Medulla oblongata (tissue), 1 donor: ENCODE measurements around the gene CDR2.
"Not testable (repeated sequence)": the region's sequence is repeated elsewhere in the genome, so short reads cannot be mapped to it uniquely, and the experiment has no call there.

ENCODE experiments used
- DNase-seq: peaks from one replicate; pipeline ENCODE4 v3.0.0-alpha.2; 2015; ENCODE audit errors: extremely low spot score

The CDR2 gene

DNA sequence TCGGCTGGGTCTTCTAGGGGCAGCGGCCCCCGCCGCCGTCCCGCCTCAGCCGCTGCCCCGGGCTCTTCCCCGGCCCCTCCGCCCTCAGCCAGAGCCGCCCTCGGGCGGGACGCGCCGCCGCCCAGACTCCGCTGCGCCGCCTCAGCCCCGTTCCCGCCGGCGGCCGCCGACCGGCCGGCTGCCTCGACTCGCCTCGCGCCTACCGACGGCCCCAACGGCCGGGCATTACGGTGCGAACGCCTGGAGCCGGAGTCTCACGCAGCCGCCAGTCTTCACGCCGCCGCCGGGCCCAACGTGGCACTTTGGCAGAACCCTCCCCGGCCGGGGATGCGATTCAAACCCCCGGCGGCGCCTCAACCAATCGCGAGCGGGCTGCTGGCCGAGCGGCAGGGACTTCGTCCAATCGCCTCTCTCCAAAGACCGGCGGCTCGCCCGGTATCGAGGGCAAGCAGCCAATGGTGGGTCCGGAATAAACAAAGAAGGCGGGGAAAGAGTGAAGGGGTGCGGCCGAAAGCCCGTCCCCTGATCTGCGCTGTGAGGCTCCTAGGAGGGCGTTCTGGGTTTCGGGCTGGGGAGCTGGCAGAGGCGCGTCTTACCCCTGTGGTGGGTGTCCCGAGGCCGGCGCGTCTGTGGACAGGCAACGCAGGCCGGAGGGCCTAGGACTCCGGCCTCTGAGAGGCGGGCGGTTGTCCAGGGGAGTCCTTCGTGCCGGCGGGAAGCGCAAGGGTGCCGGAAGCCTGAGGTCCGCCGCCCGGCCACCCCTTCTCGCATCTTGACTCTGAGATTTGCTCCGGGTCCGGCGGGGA is at the start of gene CDR2:
Gene CDR2, minus strand, starts transcription at position 309 of the 806 bp plus-strand sequence. CDS start 310 bp downstream, outside the sequence.
- DNase-seq = peak; percentile 98

GRCh38 chr16:22423716-22424115 is 49.3 kb upstream of the CDR2 start:
- no peak for DNase-seq

DNA sequence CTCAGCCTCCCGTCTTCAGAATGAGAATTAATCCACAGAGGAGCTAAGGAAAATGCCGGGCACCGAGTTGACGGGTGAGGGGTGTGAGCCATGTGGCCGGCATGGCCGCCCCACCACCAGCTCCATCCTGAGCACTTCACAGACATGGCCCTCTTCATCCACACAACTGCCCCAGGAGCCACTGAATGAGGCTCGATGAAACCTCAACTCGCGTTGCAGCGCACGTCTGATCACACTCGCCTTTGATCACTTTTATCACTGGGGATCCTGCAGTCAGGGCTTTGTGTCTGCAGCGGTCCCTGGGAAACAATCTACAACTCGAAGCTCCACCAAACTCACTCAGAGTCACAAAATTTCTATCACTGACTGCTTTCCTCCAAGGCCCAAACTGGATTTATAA is 46.7 kb upstream of the CDR2 start:
- no peak for DNase-seq

- DNase-seq = no peak
Measured at GRCh38 chr16:22420606-22421135, 46.3 kb upstream of the CDR2 start.

GRCh38 chr16:22419908-22420307 is 45.5 kb upstream of the CDR2 start:
- no peak for DNase-seq

- no peak for DNase-seq
Measured at GRCh38 chr16:22418826-22419225, 44.4 kb upstream of the CDR2 start.

- DNase-seq = not testable (repeated sequence)
Measured at GRCh38 chr16:22417798-22418197, 43.4 kb upstream of the CDR2 start.

DNA sequence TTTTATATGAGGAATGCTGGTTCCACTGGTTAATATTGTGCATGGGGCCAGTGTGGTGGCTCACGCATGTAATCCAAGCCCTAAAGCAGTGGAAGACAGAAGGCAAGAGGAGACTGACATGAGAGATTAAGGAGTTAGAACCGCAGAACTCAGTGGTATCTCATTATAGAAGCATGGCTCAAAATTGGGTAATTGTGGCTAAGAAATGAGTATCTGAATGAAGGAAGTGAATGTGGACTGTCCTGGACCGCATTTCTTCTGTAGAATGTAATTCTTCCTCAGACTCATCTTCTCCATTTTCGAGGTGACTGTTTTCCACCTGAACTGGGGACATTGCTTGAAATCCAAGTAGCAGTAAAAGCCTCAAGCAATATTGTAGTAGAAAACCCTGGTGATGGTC is 42.6 kb upstream of the CDR2 start:
- DNase-seq = no peak

DNA sequence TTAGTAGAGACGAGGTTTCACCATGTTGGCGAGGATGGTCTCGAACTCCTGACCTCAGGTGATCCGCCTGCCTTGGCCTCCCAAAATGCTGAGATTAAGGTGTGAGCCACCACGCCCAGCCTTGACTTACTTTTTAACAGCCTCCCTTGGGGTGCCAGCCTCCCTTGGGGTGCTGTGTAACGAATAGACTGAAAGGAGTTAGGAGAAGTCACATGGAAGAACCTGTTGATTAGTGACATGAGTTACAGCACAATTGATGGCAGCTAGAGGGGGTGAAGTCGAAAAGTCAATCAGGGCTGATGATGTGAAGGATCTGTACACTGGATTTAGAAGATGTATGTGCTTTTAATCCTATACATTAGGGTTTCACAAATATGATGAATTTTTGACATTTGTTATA is 39.4 kb upstream of the CDR2 start:
- no peak for DNase-seq

DNA sequence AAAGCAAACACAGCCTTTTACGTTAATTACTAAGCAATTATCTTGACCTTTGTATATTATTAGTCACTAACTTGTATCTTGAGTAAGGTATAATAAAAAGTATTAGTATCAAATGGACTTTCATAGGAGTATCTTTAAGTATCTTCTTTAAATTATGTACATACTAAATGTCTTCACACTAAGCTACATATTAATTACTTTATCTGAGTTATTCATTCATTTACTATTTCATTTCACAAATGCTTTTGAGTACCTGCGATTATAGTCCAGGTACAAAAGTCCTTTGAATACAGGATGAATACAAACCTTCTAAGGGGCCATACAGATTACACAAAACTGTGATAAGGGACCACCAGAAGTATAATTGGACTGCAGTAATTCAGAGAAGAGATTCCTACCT is 33.1 kb upstream of the CDR2 start:
- DNase-seq = no peak

GRCh38 chr16:22402191-22402590 is 27.8 kb upstream of the CDR2 start:
- no peak for DNase-seq

- DNase-seq = peak; percentile 10
Measured at GRCh38 chr16:22400900-22401299, 26.5 kb upstream of the CDR2 start.

- no peak for DNase-seq
Measured at GRCh38 chr16:22397931-22398330, 23.5 kb upstream of the CDR2 start.

GRCh38 chr16:22397464-22397863 is 23.0 kb upstream of the CDR2 start:
- DNase-seq = no peak

DNA sequence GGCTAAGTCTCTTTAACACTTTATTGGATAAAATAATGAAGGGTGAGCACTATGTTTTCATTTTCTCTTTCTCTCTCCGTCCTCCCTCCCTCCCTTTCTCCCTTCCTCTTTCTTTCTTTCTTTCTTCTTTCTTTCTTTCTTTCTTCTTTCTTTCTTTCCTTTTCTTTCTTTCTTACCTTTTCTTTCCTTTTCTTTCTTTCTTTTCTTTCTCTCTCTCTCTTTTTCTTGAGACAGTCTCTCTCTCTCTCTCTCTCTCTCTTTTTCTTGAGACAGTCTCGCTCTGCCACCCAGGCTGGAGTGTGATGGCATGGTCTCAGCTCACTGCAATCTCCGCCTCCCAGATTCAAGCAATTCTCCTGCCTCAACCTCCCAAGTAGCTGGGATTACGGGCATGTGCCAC is 21.5 kb upstream of the CDR2 start:
- no peak for DNase-seq

- no peak for DNase-seq
Measured at GRCh38 chr16:22394121-22394520, 19.7 kb upstream of the CDR2 start.

GRCh38 chr16:22388101-22388644 is 13.8 kb upstream of the CDR2 start:
- no peak for DNase-seq

- DNase-seq = no peak
Measured at GRCh38 chr16:22386976-22387375, 12.6 kb upstream of the CDR2 start.

GRCh38 chr16:22385196-22385595 is 10.8 kb upstream of the CDR2 start:
- no peak for DNase-seq

DNA sequence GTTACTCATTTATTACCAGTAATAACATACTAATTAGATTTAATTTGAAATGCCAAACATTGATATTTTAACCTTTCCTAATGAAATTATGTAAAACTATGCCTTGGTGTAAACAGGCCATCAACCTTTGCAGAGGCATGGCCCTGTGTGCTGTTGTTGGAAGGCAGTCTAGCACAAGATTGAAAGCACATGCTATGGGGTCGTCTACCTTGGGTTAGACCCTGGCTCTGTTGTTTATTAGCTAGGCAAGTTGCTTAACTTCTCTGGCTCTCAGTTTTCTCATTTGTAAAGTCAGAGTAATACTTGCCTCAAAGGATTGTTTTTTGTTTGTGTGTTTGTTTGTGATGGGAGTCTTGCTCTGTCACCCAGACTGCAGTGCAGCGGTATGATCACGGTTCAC is 9.4 kb upstream of the CDR2 start:
- no peak for DNase-seq

DNA sequence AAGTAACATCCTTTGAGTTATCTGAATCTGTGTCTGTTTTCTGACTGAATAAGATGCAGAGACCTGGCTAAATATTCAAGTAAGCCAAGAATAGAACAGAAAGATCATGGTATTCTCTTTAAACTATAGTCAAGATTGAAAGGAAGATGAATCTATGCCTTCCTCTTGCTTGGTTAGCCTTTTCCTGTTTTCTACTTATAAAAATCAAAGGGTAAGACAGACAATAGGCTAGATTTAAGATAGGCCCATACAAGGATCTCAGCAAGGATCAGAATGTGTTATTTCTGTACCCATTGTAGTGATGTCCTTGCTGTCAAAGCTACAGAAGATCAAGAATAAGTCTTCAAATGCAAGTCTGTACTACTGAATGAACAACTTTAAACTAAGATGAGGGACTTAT is 7.0 kb upstream of the CDR2 start:
- DNase-seq = no peak

DNA sequence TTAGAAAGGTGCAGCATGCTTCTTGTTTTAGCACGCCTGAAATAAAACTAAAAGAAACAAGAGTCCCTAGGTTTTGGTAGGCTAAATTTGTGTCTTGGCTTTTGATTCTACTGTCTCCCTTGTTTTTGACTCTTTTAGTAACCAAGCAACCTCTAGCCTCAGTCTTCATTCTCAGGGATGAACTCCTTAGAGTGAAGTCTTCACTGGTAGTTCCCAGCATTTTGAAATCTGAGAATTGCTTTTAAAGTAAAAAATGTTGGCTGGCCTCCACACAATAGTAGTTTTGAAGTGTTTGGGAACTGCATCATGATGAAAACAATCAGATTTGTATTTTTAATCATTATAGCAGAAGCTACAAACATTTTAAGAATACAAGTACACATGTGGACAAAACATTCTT is 6.1 kb upstream of the CDR2 start:
- no peak for DNase-seq

DNA sequence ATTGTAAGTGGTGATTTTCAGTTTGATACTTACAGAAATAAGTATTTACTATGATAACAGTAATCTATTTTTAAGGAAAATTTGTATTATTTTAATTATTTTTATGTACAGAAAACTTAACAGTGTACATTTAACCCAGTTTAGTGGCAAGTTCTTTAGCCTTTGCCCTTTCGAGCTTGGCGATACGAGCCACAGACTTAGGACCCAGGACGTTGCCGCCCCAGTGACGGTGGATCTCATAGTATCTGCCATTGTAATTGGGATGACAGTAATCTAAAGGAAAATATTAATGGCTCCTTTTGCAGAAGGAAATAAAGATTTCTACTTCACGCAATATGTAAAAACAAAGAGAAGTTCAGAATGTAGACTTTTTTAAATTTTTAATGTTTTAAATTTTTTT is 5.2 kb upstream of the CDR2 start:
- no peak for DNase-seq
